Activated CD8-positive, alpha-beta memory T cell treated with anti-CD3 and anti-CD28 coated beads, Interleukin-2, amount 10 ng/mL, durations not matched to agents 7 days and 5 days (primary cell): Measurements from ENCODE around the gene PPP6R3. TPM values are rescaled to one million over a fixed set of nuclear protein-coding genes. Genes with fewer than 3 reads are reported as not detected.

Source experiments
- ATAC-seq: fragments of 150-1000 bp; cut with Tn5 transposase; one replicate; pipeline ENCODE4 v1.10.0; 2021; ENCODE audit warnings: moderate library complexity
- CTCF ChIA-PET: fragments of 350-600 bp; sonication (Branson Sonifier 250); formaldehyde crosslinking; loops from one replicate; lab custom pipeline; 2021; ENCODE audit warnings: antibody characterized with exemption; lab: Charles Lee
- DNase-seq: peaks from one replicate; pipeline ENCODE4 v3.0.0-alpha.2; 2020
- H3K27ac Mint-ChIP-seq: one replicate; pipeline ENCODE4 v1.8.0; 2021; ENCODE audit warnings: mild to moderate bottlenecking, mixed read lengths
- H3K27me3 Mint-ChIP-seq: one replicate; pipeline ENCODE4 v1.8.0; 2021; ENCODE audit warnings: mixed read lengths
- H3K36me3 Mint-ChIP-seq: one replicate; pipeline ENCODE4 v1.8.0; 2021; ENCODE audit warnings: mild to moderate bottlenecking, mixed read lengths
- H3K4me1 Mint-ChIP-seq: one replicate; pipeline ENCODE4 v1.8.0; 2021; ENCODE audit warnings: mixed read lengths
- H3K4me3 Mint-ChIP-seq: one replicate; pipeline ENCODE4 v1.8.0; 2021; ENCODE audit warnings: mild to moderate bottlenecking, moderate library complexity, mixed read lengths
- H3K9me3 Mint-ChIP-seq: one replicate; pipeline ENCODE4 v1.8.0; 2022; ENCODE audit warnings: low read depth, mixed read lengths
- total RNA-seq, 2 experiments: library from RNA; stranded (reverse); gene quantifications; one replicate each; pipeline ENCODE4 v1.2.3, GENCODE V29; 2021

PPP6R3 gene
- total RNA-seq, 2 experiments from 2014 or later, result 116 to 121 TPM

- Mint-ChIP-seq H3K27ac (no peak overlapping the region), H3K27me3 (no peaks in the 10 kb centered on the region), H3K4me1 (peaks cover 31% of the 10 kb centered on the region), H3K4me3 (no peak overlapping the region), H3K36me3 (peaks cover 9% of the 10 kb centered on the region), H3K9me3 (no peaks in the 10 kb centered on the region)
- DNase-seq (no peak), ATAC-seq (no peak)
- CTCF ChIA-PET, result no interaction called here
Observed at GRCh38 chr11:68497761-68498160, 37.2 kb downstream of the PPP6R3 start.

GRCh38 chr11:68498321-68498720 lies 37.8 kb downstream of the PPP6R3 start:
- Mint-ChIP-seq H3K4me3 (no peak overlapping the region), H3K36me3 (peaks cover 7% of the 10 kb centered on the region), H3K9me3 (no peaks in the 10 kb centered on the region), H3K27ac (no peak overlapping the region), H3K27me3 (no peaks in the 10 kb centered on the region), H3K4me1 (peaks cover 33% of the 10 kb centered on the region)
- no peak for ATAC-seq
- CTCF ChIA-PET, result interaction anchor here (0.6 kb wide), 1 partner anchor 1102 kb away, joined by 3 read pairs; no protein-coding TSS in a partner anchor
- no peak for DNase-seq

- Mint-ChIP-seq H3K4me1 (peaks cover 37% of the 10 kb centered on the region), H3K9me3 (no peaks in the 10 kb centered on the region), H3K4me3 (no peak overlapping the region), H3K27me3 (no peaks in the 10 kb centered on the region), H3K27ac (no peak overlapping the region), H3K36me3 (peaks cover 8% of the 10 kb centered on the region)
- DNase-seq (no peak), ATAC-seq (no peak)
- CTCF ChIA-PET, result interaction anchor here (0.6 kb wide), 1 partner anchor 1101 kb away, joined by 3 read pairs; no protein-coding TSS in a partner anchor
Observed at GRCh38 chr11:68498903-68499883, 38.6 kb downstream of the PPP6R3 start.

- Mint-ChIP-seq H3K27ac (no peak overlapping the region), H3K4me3 (no peak overlapping the region), H3K9me3 (no peaks in the 10 kb centered on the region), H3K36me3 (peaks cover 8% of the 10 kb centered on the region), H3K27me3 (no peaks in the 10 kb centered on the region), H3K4me1 (peaks cover 41% of the 10 kb centered on the region)
- DNase-seq, result no peak
- no peak for ATAC-seq
- CTCF ChIA-PET, result no interaction called here
Observed at GRCh38 chr11:68500206-68500605, 39.7 kb downstream of the PPP6R3 start.

GRCh38 chr11:68501813-68502212 lies 41.3 kb downstream of the PPP6R3 start:
- ATAC-seq, result no peak
- CTCF ChIA-PET, result no interaction called here
- no peak overlapping the region for H3K27ac Mint-ChIP-seq
- no peak for DNase-seq
- H3K9me3 Mint-ChIP-seq, result no peaks in the 10 kb centered on the region
- peaks cover 12% of the 10 kb centered on the region for H3K36me3 Mint-ChIP-seq
- H3K4me1 Mint-ChIP-seq, result peaks cover 42% of the 10 kb centered on the region
- H3K27me3 Mint-ChIP-seq, result no peaks in the 10 kb centered on the region
- H3K4me3 Mint-ChIP-seq, result no peak overlapping the region

GRCh38 chr11:68503251-68503687 lies 42.7 kb downstream of the PPP6R3 start:
- H3K4me1 Mint-ChIP-seq, result peaks cover 47% of the 10 kb centered on the region
- no peak overlapping the region for H3K4me3 Mint-ChIP-seq
- H3K36me3 Mint-ChIP-seq, result peaks cover 17% of the 10 kb centered on the region
- H3K27me3 Mint-ChIP-seq, result no peaks in the 10 kb centered on the region
- no peak overlapping the region for H3K27ac Mint-ChIP-seq
- CTCF ChIA-PET, result no interaction called here
- no peak for ATAC-seq
- no peaks in the 10 kb centered on the region for H3K9me3 Mint-ChIP-seq
- no peak for DNase-seq

GRCh38 chr11:68503792-68504191 lies 43.2 kb downstream of the PPP6R3 start:
- Mint-ChIP-seq H3K36me3 (peaks cover 16% of the 10 kb centered on the region), H3K27ac (no peak overlapping the region), H3K4me3 (no peak overlapping the region), H3K9me3 (no peaks in the 10 kb centered on the region), H3K27me3 (no peaks in the 10 kb centered on the region), H3K4me1 (peaks cover 47% of the 10 kb centered on the region)
- CTCF ChIA-PET, result no interaction called here
- no peak for ATAC-seq
- DNase-seq, result no peak

GRCh38 chr11:68504432-68505066 lies 44.0 kb downstream of the PPP6R3 start:
- Mint-ChIP-seq H3K27ac (no peak overlapping the region), H3K4me3 (no peak overlapping the region), H3K9me3 (no peaks in the 10 kb centered on the region), H3K4me1 (peaks cover 46% of the 10 kb centered on the region), H3K27me3 (no peaks in the 10 kb centered on the region), H3K36me3 (peaks cover 16% of the 10 kb centered on the region)
- ATAC-seq (no peak), DNase-seq (no peak)
- CTCF ChIA-PET, result interaction anchor here (0.6 kb wide), 1 partner anchor 185 kb away, joined by 3 read pairs; no protein-coding TSS in a partner anchor

GRCh38 chr11:68505596-68505995 lies 45.0 kb downstream of the PPP6R3 start:
- no peaks in the 10 kb centered on the region for H3K27me3 Mint-ChIP-seq
- DNase-seq (no peak), ATAC-seq (no peak)
- no peak overlapping the region for H3K4me3 Mint-ChIP-seq
- H3K36me3 Mint-ChIP-seq, result peaks cover 19% of the 10 kb centered on the region
- CTCF ChIA-PET, result no interaction called here
- H3K4me1 Mint-ChIP-seq, result peaks cover 44% of the 10 kb centered on the region
- no peak overlapping the region for H3K27ac Mint-ChIP-seq
- H3K9me3 Mint-ChIP-seq, result no peaks in the 10 kb centered on the region

GRCh38 chr11:68506908-68507307 lies 46.4 kb downstream of the PPP6R3 start:
- CTCF ChIA-PET, result interaction anchor here (1.1 to 1.8 kb wide), 2 partner anchors 14 to 15 kb away, joined by 4 to 5 read pairs; no protein-coding TSS in a partner anchor
- Mint-ChIP-seq H3K27ac (no peak overlapping the region), H3K4me1 (peaks cover 43% of the 10 kb centered on the region), H3K27me3 (no peaks in the 10 kb centered on the region), H3K4me3 (no peak overlapping the region), H3K9me3 (no peaks in the 10 kb centered on the region), H3K36me3 (peaks cover 23% of the 10 kb centered on the region)
- DNase-seq (no peak), ATAC-seq (no peak)

GRCh38 chr11:68508425-68508824 lies 47.9 kb downstream of the PPP6R3 start:
- no peak for DNase-seq
- no peaks in the 10 kb centered on the region for H3K27me3 Mint-ChIP-seq
- H3K4me3 Mint-ChIP-seq, result no peak overlapping the region
- CTCF ChIA-PET, result no interaction called here
- H3K36me3 Mint-ChIP-seq, result peaks cover 24% of the 10 kb centered on the region
- peaks cover 35% of the 10 kb centered on the region for H3K4me1 Mint-ChIP-seq
- H3K9me3 Mint-ChIP-seq, result no peaks in the 10 kb centered on the region
- H3K27ac Mint-ChIP-seq, result no peak overlapping the region
- ATAC-seq, result no peak

GRCh38 chr11:68509066-68509465 lies 48.5 kb downstream of the PPP6R3 start:
- no peaks in the 10 kb centered on the region for H3K27me3 Mint-ChIP-seq

GRCh38 chr11:68513930-68514487 lies 53.5 kb downstream of the PPP6R3 start:
- Mint-ChIP-seq H3K4me1 (peaks cover 12% of the 10 kb centered on the region), H3K36me3 (peaks cover 47% of the 10 kb centered on the region)
- DNase-seq, result no peak

More at GRCh38 chr11:68509066-68509465, 48.5 kb downstream of the PPP6R3 start:
- CTCF ChIA-PET, result no interaction called here
- Mint-ChIP-seq H3K27ac (no peak overlapping the region), H3K4me3 (no peak overlapping the region), H3K36me3 (peaks cover 27% of the 10 kb centered on the region), H3K4me1 (peaks cover 32% of the 10 kb centered on the region), H3K9me3 (no peaks in the 10 kb centered on the region)
- no peak for ATAC-seq
- DNase-seq, result no peak

More at GRCh38 chr11:68513930-68514487, 53.5 kb downstream of the PPP6R3 start:
- Mint-ChIP-seq H3K4me3 (no peak overlapping the region), H3K27me3 (no peaks in the 10 kb centered on the region), H3K27ac (no peak overlapping the region), H3K9me3 (no peaks in the 10 kb centered on the region)
- CTCF ChIA-PET, result no interaction called here
- ATAC-seq, result no peak
